Prostate gland (tissue), 2 donors: ENCODE measurements around the gene CCIN. TPM values are rescaled to one million over a fixed set of nuclear protein-coding genes. Genes with fewer than 3 reads are reported as not detected.

Experiments used
- DNase-seq: peaks from one replicate; pipeline ENCODE4 v3.0.0-alpha.2; 2019; ENCODE audit warnings: low spot score
- H3K27ac ChIP-seq, 2 donors: fragments of 200-600 bp; sonication (generic); 2 replicates each; pipeline ENCODE4 v1.5.1; 2017 to 2019
- H3K27me3 ChIP-seq: fragments of 200-600 bp; sonication (generic); replicated peaks from 2 replicates; pipeline ENCODE4 v1.5.1; 2019; ENCODE audit not compliant: insufficient read depth
- H3K36me3 ChIP-seq, 2 donors: fragments of 200-600 bp; sonication (generic); 1 replicate in 1 of 2; 2 replicates in 1 of 2; pipeline versions ENCODE4 v1.5.1 to v1.8.1; 2017 to 2019
- H3K4me1 ChIP-seq: fragments of 200-600 bp; sonication (generic); replicated peaks from 2 replicates; pipeline ENCODE4 v1.5.1; 2019
- H3K4me3 ChIP-seq, 2 donors: fragments of 200-600 bp; sonication (generic); 2 replicates each; pipeline ENCODE4 v1.5.1; 2017 to 2019
- H3K9me3 ChIP-seq: fragments of 200-600 bp; sonication (generic); 2 replicates; pipeline ENCODE4 v1.5.1; 2017
- POLR2A ChIP-seq: fragments of 450-650 bp; IDR thresholded peaks from one replicate; pipeline ENCODE4 v1.6.1; 2016; ENCODE audit warnings: antibody characterized with exemption, mild to moderate bottlenecking
- POLR2AphosphoS5 ChIP-seq: sonication (generic); formaldehyde crosslinking; IDR thresholded peaks from one replicate; pipeline ENCODE4 v1.6.1; 2017; ENCODE audit warnings: antibody characterized with exemption
- WGBS: methylation state at CpG from one replicate; pipeline ENCODE4 v1.1.5; 2018; 5-methylcytosine and 5-hydroxymethylcytosine counted together
- intact Hi-C: fragments of 100-400 bp; cut with DNase I; formaldehyde crosslinking; loops from one replicate; pipeline ENCODE4 v1.14.2; 2022
- total RNA-seq, 2 donors: library from RNA; depleted of rRNA; stranded (reverse); fragments of >200 nt; gene quantifications; one replicate each; pipeline ENCODE4 v1.1.0, GENCODE V29; 2016
- TF ChIP-seq, protein P1 (sequence below), 4 experiments: fragments of 200-600 bp in 2 of 4; fragments of 450-650 bp in 2 of 4; sonication (generic) in 2 of 4; IDR thresholded peaks; 1 replicate in 3 of 4; 2 replicates in 1 of 4; pipeline ENCODE4 v1.5.1; 2016 to 2019; ENCODE audit warnings: antibody characterized with exemption in 4 of 4, mild to moderate bottlenecking in 2 of 4, moderate library complexity in 2 of 4

The CCIN gene
- total RNA-seq, 2 donors from 2014 or later, result 0.18 to 3.0 TPM

DNA sequence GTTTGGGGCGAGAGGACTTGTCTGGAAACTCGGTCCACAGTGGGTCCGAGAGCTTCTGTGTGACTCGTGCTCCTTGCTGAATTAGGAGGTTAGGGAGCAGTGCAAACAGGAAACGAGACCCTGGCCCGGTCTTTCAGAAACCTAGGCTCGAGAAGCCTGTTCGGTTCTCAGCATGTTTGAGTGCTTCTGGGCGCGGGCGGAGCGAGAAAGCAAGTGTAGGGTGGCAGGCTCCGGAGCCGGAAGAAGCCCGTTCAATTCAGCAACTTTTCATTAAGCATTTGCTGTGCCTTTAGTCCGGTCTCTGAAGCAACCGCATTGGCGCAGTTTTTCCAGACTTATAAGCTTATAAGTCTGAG, 22.1 kb downstream of the CCIN start:
- TF ChIP-seq POLR2AphosphoS5 (no peak), POLR2A (no peak)
- TF ChIP-seq, protein P1, sequence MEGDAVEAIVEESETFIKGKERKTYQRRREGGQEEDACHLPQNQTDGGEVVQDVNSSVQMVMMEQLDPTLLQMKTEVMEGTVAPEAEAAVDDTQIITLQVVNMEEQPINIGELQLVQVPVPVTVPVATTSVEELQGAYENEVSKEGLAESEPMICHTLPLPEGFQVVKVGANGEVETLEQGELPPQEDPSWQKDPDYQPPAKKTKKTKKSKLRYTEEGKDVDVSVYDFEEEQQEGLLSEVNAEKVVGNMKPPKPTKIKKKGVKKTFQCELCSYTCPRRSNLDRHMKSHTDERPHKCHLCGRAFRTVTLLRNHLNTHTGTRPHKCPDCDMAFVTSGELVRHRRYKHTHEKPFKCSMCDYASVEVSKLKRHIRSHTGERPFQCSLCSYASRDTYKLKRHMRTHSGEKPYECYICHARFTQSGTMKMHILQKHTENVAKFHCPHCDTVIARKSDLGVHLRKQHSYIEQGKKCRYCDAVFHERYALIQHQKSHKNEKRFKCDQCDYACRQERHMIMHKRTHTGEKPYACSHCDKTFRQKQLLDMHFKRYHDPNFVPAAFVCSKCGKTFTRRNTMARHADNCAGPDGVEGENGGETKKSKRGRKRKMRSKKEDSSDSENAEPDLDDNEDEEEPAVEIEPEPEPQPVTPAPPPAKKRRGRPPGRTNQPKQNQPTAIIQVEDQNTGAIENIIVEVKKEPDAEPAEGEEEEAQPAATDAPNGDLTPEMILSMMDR (IDR thresholded peaks at IDR 0.05), result no peak
- Histone ChIP-seq H3K27me3 (no peaks in the 10 kb centered on the region), H3K4me1 (peaks cover 5% of the 10 kb centered on the region), H3K27ac (peak overlapping the region; percentile 81 to 90), H3K4me3 (peak overlapping the region; percentile 95 to 96), H3K9me3 (no peaks in the 10 kb centered on the region), H3K36me3 (no peaks in the 10 kb centered on the region)
- intact Hi-C loops, result loop anchor here (2.0 to 10.0 kb wide), 2 partner anchors 48 to 64 kb away; partner anchors contain the start of gene GNE
- WGBS, result 0% methylated on average over 18 of the region's 18 CpGs
- no peak for DNase-seq

DNA sequence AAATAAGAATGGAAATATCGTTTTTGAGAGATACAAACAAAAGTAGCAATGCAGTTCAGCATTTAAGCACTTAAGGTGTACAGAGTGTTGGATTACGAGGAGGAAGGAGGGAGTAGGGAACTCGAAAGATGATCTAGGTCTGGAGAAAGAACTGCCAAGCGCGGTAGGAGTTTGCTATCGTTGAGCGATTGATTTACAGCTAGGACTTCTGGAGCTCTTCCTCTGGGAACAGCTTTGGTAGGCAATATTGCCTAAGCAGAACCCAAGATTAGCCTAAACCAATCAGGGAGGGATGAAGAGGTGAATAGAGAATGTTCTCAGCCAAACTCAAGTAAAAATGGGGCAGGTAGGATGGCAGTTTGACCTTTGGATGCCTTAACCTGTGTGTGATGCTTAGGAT, 22.5 kb downstream of the CCIN start:
- Histone ChIP-seq H3K9me3 (no peaks in the 10 kb centered on the region), H3K4me1 (peaks cover 5% of the 10 kb centered on the region), H3K36me3 (no peaks in the 10 kb centered on the region), H3K4me3 (peak overlapping the region; percentile 95 to 96), H3K27me3 (no peaks in the 10 kb centered on the region), H3K27ac (peak overlapping the region; percentile 81 to 90)
- intact Hi-C loops, result loop anchor here (2.0 to 10.0 kb wide), 2 partner anchors 49 to 63 kb away; partner anchors contain the start of gene GNE
- TF ChIP-seq POLR2AphosphoS5, result no peak
- DNase-seq, result no peak
- under 1% methylated on average over 7 of the region's 7 CpGs for WGBS

DNA sequence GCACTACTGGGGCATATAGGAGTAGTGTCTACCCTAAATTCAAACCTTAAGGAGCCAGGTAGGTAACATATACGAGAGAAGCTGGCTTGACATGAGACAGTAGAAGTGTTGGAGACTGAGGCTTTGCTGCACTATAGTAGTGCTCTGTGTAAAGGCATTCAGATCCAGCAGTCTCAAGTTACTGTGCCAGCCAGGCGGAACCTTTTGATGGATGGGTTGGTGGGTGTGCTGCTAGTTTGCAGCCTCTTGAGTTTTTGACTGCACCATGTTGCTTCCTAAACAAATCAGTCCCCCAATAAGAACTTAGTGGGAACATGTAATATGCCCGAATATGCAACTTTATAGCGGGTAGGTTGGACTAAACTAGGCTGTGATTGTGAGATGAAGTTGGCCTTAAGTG, 23.0 kb downstream of the CCIN start:
- peak overlapping the region; percentile 95 to 96 for H3K4me3 ChIP-seq
- H3K27me3 ChIP-seq, result no peaks in the 10 kb centered on the region
- H3K9me3 ChIP-seq, result no peaks in the 10 kb centered on the region
- no peak for DNase-seq
- H3K36me3 ChIP-seq, result no peaks in the 10 kb centered on the region
- WGBS, result 63% methylated on average over 4 of the region's 4 CpGs
- H3K27ac ChIP-seq, result no peak overlapping the region
- H3K4me1 ChIP-seq, result peaks cover 5% of the 10 kb centered on the region
- TF ChIP-seq POLR2AphosphoS5, result no peak
- TF ChIP-seq POLR2A, result no peak
- TF ChIP-seq, protein P1 (IDR thresholded peaks at IDR 0.05), result no peak
- intact Hi-C loops, result loop anchor here (10.0 kb wide), 1 partner anchor 63 kb away; the partner anchor contains the start of gene GNE

DNA sequence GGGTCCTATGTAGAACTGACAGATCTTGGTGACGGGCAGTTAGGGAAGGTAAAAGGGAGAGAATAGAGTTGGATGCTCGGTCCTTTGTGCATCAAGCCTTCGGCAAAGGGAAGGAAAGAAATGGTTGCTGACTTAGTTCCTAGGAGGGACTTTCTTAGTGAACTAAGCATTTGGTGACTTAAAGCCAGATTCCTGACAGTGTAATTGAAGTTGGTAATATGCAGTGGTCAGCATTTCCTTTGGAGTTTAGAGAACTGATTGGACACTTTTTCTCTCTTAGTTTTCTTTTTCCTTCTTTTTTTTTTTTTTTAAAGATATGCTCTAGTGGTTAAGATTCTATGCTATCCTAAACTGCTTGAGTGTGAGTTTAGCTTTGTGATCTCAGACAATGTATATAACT, 23.8 kb downstream of the CCIN start:
- no peaks in the 10 kb centered on the region for H3K36me3 ChIP-seq
- 71% methylated on average over 3 of the region's 3 CpGs for whole genome bisulfite sequencing
- no peak for DNase-seq
- no peaks in the 10 kb centered on the region for H3K9me3 ChIP-seq
- no peaks in the 10 kb centered on the region for H3K27me3 ChIP-seq
- peak overlapping the region in 1 of 2 donors; percentile 96 for H3K4me3 ChIP-seq
- intact Hi-C loops, result loop anchor here (10.0 kb wide), 1 partner anchor 62 kb away; the partner anchor contains the start of gene GNE
- H3K4me1 ChIP-seq, result peaks cover 5% of the 10 kb centered on the region
- TF ChIP-seq, protein P1 (IDR thresholded peaks at IDR 0.05), result no peak
- TF ChIP-seq POLR2AphosphoS5, result no peak
- no peak for TF ChIP-seq POLR2A
- H3K27ac ChIP-seq, result no peak overlapping the region

DNA sequence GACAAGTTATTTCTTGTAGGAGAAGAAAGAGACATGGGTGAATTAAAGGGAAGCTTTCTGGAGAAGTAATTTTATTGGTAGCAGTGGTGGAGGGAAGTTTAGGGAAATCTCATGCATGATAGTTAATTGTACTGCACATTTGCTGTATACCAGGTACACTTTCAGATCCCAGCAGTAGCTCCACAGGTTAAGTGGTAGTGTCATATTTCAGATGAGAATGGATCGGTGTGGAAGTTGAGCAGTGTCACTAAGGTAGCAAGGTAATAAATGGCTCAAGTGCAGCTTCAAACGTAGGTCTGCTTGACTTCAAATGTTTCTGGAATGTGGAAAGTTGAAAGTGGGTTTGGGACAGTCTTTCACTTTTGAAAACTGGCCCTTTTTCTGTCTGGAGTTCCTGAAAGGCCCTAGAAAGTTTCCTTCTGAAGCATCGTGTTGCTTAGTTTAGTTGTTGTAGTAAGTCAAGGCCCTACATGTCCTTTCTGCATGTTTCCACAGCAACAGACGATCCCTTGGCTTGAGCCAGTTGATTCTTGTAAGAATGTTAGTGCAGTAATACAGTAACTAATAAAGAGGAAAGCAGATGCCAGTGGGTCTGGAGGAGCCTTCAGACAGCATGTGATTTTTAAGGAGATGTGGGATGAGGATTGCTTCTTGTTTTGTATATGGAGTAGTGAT, 25.3 kb downstream of the CCIN start:
- H3K27me3 ChIP-seq, result no peaks in the 10 kb centered on the region
- H3K27ac ChIP-seq, result no peak overlapping the region
- no peaks in the 10 kb centered on the region for H3K9me3 ChIP-seq
- no peaks in the 10 kb centered on the region for H3K36me3 ChIP-seq
- peaks cover 5% of the 10 kb centered on the region for H3K4me1 ChIP-seq
- no peak overlapping the region for H3K4me3 ChIP-seq
- peak; percentile 6 for TF ChIP-seq POLR2AphosphoS5
- no peak for TF ChIP-seq POLR2A
- intact Hi-C loops, result loop anchor here (10.0 kb wide), 1 partner anchor 60 kb away; the partner anchor contains the start of gene GNE
- 15% methylated on average over 4 of the region's 4 CpGs for WGBS
- no peak for DNase-seq
